Cardiac fibroblast (primary cell): ENCODE data around the gene ZNF581.
A peak's percentile ranks its signal among the peaks of the same experiment; 100 is the strongest.

Experiments used
- DNase-seq, 2 donors: peaks; one replicate each; pipeline versions ENCODE4 v3.0.0 to v3.0.0-alpha.2; 2010; ENCODE audit warnings: low read depth in 2 of 2
- H3K4me3 ChIP-seq, 2 donors: replicated peaks in 1 of 2; 1 replicate in 1 of 2; 2 replicates in 1 of 2; pipeline ENCODE4 v1.5.1; 2011; ENCODE audit warnings: low read depth in 2 of 2, low read length in 2 of 2, mild to moderate bottlenecking in 2 of 2, moderate library complexity in 1 of 2
- TF ChIP-seq, protein P1 (sequence below): IDR thresholded peaks from one replicate; pipeline ENCODE4 v1.5.1; 2011; ENCODE audit warnings: low read depth, mild to moderate bottlenecking, low read length, inconsistent platforms

The ZNF581 gene

DNA sequence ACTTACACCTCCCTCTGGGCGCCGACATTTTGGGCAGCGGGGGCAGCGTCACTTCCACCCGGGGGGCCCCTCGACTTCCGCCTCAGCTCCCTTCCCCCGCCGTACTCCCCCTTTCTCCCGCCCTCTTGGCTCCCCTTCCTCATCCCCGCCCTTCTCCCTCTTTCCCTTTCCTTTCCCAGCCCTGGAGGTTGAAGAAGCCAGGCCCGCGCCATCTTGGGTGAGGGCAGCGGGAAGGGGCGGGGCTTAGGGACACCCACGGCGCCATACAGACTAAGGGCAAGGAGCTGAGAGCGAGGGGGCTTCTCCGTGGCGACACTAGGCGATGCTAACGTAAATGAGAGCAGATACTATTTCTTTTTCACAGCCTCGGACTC is 44.0 kb upstream of the ZNF581 start, which contains the start of gene FIZ1:
FIZ1 (minus strand) TSS at position 50 of the 374 bp plus-strand sequence. CDS start 1,652 bp downstream, outside the sequence.
- DNase-seq, result peak; percentile 99 to 100
- TF ChIP-seq, protein P1, sequence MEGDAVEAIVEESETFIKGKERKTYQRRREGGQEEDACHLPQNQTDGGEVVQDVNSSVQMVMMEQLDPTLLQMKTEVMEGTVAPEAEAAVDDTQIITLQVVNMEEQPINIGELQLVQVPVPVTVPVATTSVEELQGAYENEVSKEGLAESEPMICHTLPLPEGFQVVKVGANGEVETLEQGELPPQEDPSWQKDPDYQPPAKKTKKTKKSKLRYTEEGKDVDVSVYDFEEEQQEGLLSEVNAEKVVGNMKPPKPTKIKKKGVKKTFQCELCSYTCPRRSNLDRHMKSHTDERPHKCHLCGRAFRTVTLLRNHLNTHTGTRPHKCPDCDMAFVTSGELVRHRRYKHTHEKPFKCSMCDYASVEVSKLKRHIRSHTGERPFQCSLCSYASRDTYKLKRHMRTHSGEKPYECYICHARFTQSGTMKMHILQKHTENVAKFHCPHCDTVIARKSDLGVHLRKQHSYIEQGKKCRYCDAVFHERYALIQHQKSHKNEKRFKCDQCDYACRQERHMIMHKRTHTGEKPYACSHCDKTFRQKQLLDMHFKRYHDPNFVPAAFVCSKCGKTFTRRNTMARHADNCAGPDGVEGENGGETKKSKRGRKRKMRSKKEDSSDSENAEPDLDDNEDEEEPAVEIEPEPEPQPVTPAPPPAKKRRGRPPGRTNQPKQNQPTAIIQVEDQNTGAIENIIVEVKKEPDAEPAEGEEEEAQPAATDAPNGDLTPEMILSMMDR, result no peak
- H3K4me3 ChIP-seq, result peak within 1 kb of the TSS; percentile 68 to 83

DNA sequence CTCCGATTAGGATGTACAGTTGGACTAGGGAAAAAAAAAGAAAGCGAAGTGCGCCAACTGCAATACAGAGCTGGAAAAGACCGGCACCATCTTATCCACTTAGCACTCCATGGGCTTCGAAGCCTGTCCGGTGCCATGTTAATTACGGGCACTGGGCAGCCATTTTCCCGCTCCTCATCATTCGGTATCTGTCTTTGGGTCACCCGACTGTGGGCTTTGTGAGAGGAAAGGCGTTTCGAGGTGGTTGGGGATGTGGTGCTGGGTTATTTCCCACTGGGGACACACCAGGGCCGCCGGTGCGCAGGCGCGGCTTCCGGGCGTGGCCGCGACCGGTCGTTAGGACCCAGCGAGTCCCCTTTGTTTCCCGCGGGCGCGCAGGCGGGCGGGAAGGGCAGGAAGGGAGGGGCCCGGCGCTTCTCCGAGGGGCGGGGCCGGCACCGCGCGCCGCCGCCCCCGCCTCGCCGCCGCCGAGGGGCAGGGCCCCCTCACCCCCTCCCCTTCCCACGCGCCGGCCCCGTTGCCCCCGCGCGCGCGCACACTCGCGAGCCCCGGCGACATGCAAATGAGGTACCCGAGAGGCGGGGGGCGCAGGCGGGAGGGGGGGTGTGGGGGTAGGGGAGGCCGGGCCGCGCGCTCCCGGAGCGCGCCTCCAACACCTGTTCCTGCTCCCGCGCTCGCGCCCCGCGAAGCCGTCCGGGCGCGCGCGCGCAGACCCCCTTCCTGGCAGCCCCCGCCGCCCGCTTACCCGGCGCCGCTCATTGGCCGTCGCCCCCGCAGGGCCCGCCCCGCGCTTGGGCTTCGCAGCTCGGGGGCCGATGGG is 43.4 kb upstream of the ZNF581 start, which contains the start of gene ZNF524:
ZNF524 (plus strand) TSS at position 447 of the 820 bp plus-strand sequence. CDS start 1,825 bp downstream, outside the sequence.
- H3K4me3 ChIP-seq, result peak within 1 kb of the TSS; percentile 68 to 83
- TF ChIP-seq, protein P1, result no peak
- DNase-seq, result peak; percentile 89 to 93

DNA sequence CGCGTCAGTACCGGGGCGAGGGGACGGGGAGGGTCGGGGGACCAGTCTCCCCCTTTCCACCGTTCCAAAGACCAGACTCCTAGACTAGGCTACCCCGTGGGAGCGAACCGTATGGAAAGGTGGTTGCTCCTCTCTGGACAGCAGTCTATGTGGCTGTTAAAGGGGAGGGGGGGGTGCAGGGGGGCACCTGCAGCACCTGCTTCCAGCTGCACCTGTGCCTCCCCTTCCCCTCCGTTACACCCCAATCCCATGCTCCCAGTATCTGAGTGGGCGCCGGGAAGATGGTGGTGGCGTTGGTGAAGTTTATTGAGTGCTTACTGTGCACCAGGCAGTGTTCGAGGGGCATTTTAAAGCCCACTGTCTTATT is 42.8 kb upstream of the ZNF581 start:
- no peak for DNase-seq
- H3K4me3 ChIP-seq, result peak overlapping the region; percentile 60 to 83
- TF ChIP-seq, protein P1, result no peak

DNA sequence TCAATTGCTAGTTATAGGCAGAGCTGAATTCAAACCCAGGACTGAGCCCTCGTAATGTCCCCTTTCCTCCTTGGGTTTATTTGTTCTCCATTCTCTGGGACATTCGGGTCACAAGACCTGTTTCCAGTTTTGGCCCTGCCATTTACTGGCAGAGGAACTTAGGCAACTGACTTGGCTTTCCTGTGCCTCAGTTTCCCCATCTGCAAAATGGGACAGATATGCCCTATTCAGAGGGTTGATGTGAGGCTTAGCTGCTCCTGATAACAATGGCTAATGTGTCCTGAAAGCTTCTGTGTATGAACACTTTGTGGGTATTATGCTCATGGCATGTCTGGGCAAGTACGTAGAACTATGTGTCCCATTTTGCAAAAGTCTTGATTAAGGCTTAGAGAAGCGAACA is 42.4 kb upstream of the ZNF581 start:
- DNase-seq, result no peak
- TF ChIP-seq, protein P1, result no peak
- peak overlapping the region; percentile 60 to 83 for H3K4me3 ChIP-seq

DNA sequence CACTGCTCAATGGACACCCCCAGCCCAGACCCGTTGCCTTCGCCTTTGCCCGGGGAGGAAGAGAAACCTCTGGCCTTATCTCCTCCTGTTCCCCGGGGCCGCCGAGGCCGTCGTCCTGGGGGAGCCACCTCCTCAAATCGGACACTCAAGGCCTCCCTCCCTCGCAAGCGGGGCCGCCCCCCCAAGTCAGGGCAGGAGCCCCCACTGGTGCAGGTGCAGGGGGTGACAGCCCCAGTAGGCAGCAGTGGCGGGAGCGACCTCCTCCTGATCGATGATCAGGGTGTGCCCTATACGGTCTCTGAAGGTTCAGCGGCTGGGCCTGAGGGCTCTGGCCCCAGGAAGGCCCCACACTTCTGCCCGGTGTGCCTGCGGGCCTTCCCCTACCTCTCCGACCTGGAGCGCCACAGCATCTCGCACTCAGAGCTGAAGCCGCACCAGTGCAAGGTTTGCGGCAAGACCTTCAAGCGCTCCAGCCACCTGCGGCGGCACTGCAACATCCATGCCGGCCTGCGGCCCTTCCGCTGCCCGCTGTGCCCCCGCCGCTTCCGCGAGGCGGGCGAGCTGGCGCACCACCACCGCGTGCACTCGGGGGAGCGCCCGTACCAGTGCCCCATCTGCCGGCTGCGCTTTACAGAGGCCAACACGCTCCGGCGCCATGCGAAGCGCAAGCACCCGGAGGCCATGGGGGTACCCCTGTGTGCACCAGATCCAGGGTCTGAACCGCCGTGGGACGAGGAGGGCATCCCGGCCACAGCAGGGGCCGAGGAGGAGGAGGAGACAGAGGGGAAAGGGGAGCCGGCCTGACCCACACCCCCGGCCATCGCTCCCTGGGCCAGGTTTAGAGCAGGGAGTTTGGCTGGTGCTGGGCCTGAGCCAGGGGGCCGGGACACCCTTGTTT is 41.1 kb upstream of the ZNF581 start:
- TF ChIP-seq, protein P1, result no peak
- H3K4me3 ChIP-seq, result no peak overlapping the region

DNA sequence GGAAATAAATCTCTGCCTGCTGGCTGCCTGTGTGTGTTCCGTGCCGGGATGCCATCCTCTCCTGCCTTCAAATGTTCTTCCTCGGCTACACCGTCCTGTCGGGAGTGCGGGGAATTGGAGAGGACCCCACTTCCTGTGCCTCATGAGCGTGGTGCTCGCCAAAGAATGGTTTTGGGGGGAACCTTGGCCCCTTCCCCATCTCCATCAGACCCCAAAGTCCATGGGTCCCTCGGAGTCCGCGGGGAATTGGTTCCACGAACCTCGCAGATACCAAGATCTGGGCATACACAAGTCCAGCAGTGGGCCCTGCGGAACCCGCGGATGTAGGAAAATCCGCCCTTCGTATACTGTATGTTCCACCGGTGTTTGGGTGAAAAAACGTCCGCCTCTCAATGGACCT is 40.3 kb upstream of the ZNF581 start:
- H3K4me3 ChIP-seq, result no peak overlapping the region
- TF ChIP-seq, protein P1, result no peak
- DNase-seq, result no peak

More for the DNA sequence above, 41.1 kb upstream of the ZNF581 start:
- DNase-seq, result no peak
